Smooth muscle cell (in vitro differentiated cells): ENCODE data around the gene MRPL10. TPM values are rescaled to one million over a fixed set of nuclear protein-coding genes. Genes with fewer than 3 reads are reported as not detected.

Experiments used
- DNase-seq: peaks from one replicate; lab custom pipeline; 2025; ENCODE audit not compliant: unreplicated experiment; lab: John Stamatoyannopoulos, UW
- H2AFZ ChIP-seq: fragments of 200-600 bp; sonication (generic); 2 replicates; pipeline ENCODE4 v1.6.0; 2016; ENCODE audit warnings: antibody characterized with exemption, low read depth, mild to moderate bottlenecking
- H3F3A ChIP-seq: fragments of 200-600 bp; sonication (generic); 2 replicates; pipeline ENCODE4 v1.6.0; 2017; ENCODE audit warnings: antibody characterized with exemption, low read depth
- H3K27ac ChIP-seq: fragments of 200-600 bp; sonication (generic); 2 replicates; pipeline ENCODE4 v1.5.1; 2016; ENCODE audit warnings: low read depth, mild to moderate bottlenecking
- H3K27me3 ChIP-seq: fragments of 200-600 bp; sonication (generic); 2 replicates; pipeline ENCODE4 v1.6.1; 2016; ENCODE audit warnings: low read depth, mild to moderate bottlenecking
- H3K36me3 ChIP-seq: fragments of 200-600 bp; sonication (generic); 2 replicates; pipeline ENCODE4 v1.5.1; 2016; ENCODE audit warnings: low read depth
- H3K4me1 ChIP-seq: fragments of 200-600 bp; sonication (generic); 2 replicates; pipeline ENCODE4 v1.5.1; 2016; ENCODE audit warnings: low read depth
- H3K4me2 ChIP-seq: fragments of 200-600 bp; sonication (generic); 2 replicates; pipeline ENCODE4 v1.6.0; 2016; ENCODE audit warnings: mild to moderate bottlenecking
- H3K4me3 ChIP-seq: fragments of 200-600 bp; sonication (generic); 2 replicates; pipeline ENCODE4 v1.5.1; 2016; ENCODE audit warnings: mild to moderate bottlenecking
- H3K79me2 ChIP-seq: fragments of 200-600 bp; sonication (generic); 2 replicates; pipeline ENCODE4 v1.6.0; 2016; ENCODE audit warnings: low read depth, mild to moderate bottlenecking
- H3K9ac ChIP-seq: fragments of 200-600 bp; sonication (generic); 2 replicates; pipeline ENCODE4 v1.6.0; 2016; ENCODE audit warnings: low read depth
- H3K9me3 ChIP-seq: fragments of 200-600 bp; sonication (generic); replicated peaks from 2 replicates; pipeline ENCODE4 v1.5.1; 2016; ENCODE audit warnings: low read depth
- H4K20me1 ChIP-seq: fragments of 200-600 bp; sonication (generic); 2 replicates; pipeline ENCODE4 v1.6.0; 2016; ENCODE audit warnings: low read depth
- CTCF ChIP-seq: fragments of 200-600 bp; sonication (generic); IDR thresholded peaks from 2 replicates; pipeline ENCODE4 v1.5.1; 2017; ENCODE audit warnings: borderline replicate concordance, mild to moderate bottlenecking, antibody characterized with exemption; ENCODE audit not compliant: insufficient read depth, poor library complexity, severe bottlenecking
- WGBS: methylation state at CpG from one replicate; pipeline ENCODE4 v1.1.7; 2016; ENCODE audit warnings: low lambda C conversion rate; 5-methylcytosine and 5-hydroxymethylcytosine counted together
- polyA plus RNA-seq: library from polyadenylated mRNA; unstranded; fragments of >200 nt; fragmentation: Nextera tagmentation; extraction: Ambion mirVana; gene quantifications from 2 replicates; pipeline ENCODE4 v1.2.1, GENCODE V29; 2016
- total RNA-seq: library from RNA; depleted of rRNA; stranded (reverse); fragments of >200 nt; gene quantifications from 2 replicates; pipeline ENCODE4 v1.2.3, GENCODE V29; 2014

Gene MRPL10
- total and polyA plus RNA-seq, 2 experiments from 2014 or later, result 24.0 to 36.6 TPM

- Histone ChIP-seq H3K36me3 (no peaks in the 10 kb centered on the region), H3K9me3 (no peaks in the 10 kb centered on the region), H3K27me3 (no peaks in the 10 kb centered on the region), H3K4me2 (peak overlapping the region; percentile 93), H4K20me1 (peaks cover 44% of the 10 kb centered on the region), H3K9ac (no peak overlapping the region), H3K79me2 (peaks cover 47% of the 10 kb centered on the region), H3K4me3 (peak overlapping the region; percentile 34), H3F3A (peaks cover 12% of the 10 kb centered on the region), H3K4me1 (peaks cover 38% of the 10 kb centered on the region), H3K27ac (no peak overlapping the region), H2AFZ (no peak overlapping the region)
- no peak for TF ChIP-seq CTCF
- WGBS, result 10% methylated on average over 24 of the region's 31 CpGs
- DNase-seq, result no peak
These were observed 15.5 kb upstream of the MRPL10 start for GRCh38 chr17:47846716-47847340.

GRCh38 chr17:47845716-47846075 is 14.4 kb upstream of the MRPL10 start:
- no peak overlapping the region for H3K27ac ChIP-seq
- H3K4me1 ChIP-seq, result peaks cover 33% of the 10 kb centered on the region
- no peak overlapping the region for H3K4me3 ChIP-seq
- DNase-seq, result no peak
- H3F3A ChIP-seq, result peaks cover 12% of the 10 kb centered on the region
- no peak overlapping the region for H2AFZ ChIP-seq
- no peak for TF ChIP-seq CTCF
- H3K4me2 ChIP-seq, result peak overlapping the region; percentile 93
- 81% methylated on average over 3 of the region's 3 CpGs for WGBS
- no peak overlapping the region for H3K9ac ChIP-seq
- peaks cover 44% of the 10 kb centered on the region for H4K20me1 ChIP-seq
- H3K27me3 ChIP-seq, result no peaks in the 10 kb centered on the region
- no peaks in the 10 kb centered on the region for H3K9me3 ChIP-seq
- H3K36me3 ChIP-seq, result no peaks in the 10 kb centered on the region
- peaks cover 46% of the 10 kb centered on the region for H3K79me2 ChIP-seq

DNA sequence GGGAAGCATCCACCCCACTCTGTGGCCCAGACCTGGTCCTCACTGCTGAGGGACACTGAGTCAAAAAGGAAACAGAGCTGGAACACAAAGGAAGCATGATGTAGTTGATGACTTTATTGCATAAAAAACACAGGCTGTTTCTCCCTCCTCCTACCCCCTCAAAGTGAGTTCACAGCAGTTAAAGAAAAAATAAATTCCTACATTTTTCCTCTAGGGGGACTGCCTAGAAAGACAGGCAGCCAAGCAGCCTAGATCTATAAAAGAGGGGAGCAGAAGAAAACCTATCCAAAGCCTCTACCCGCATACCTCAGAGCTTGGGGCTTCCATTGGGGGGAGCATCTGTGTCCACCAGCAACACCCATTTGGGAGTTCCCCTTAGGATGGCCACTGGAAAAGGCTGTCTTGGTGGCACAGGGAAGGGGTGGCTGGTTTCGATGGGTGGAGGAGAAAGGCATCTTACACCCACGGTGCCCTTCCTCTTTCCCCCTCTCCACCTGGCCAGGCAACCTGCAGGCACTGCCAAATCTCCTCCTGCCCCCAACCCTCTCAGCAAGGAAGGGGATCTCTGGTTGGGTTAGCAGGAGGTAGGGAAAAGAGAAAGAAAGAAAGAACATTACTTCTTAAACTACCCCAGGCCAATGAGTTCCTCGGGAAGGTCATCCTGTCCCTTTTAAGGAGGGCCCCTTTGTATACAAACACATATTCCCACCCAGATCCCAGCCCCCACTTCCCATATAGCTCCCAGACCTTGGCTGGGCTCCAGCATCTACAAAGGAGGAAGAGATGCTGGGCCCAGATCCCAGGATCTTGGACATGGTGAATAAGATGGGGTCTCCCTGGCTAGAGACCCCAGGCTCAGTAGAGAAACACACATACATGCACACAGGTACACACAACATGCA is 13.7 kb upstream of the MRPL10 start:
- peaks cover 30% of the 10 kb centered on the region for H3K4me1 ChIP-seq
- TF ChIP-seq CTCF, result peak; percentile 33
- DNase-seq, result no peak
- no peaks in the 10 kb centered on the region for H3K9me3 ChIP-seq
- H3K79me2 ChIP-seq, result peaks cover 44% of the 10 kb centered on the region
- H4K20me1 ChIP-seq, result peaks cover 40% of the 10 kb centered on the region
- no peaks in the 10 kb centered on the region for H3K36me3 ChIP-seq
- no peak overlapping the region for H3K27ac ChIP-seq
- WGBS, result 83% methylated on average over 4 of the region's 4 CpGs
- H3F3A ChIP-seq, result peaks cover 7% of the 10 kb centered on the region
- H3K4me3 ChIP-seq, result no peak overlapping the region
- peak overlapping the region; percentile 20 for H3K4me2 ChIP-seq
- H2AFZ ChIP-seq, result no peak overlapping the region
- no peak overlapping the region for H3K9ac ChIP-seq
- no peaks in the 10 kb centered on the region for H3K27me3 ChIP-seq
